Body of pancreas (tissue), 4 donors: ENCODE results near the gene GRIK3.

Source experiments
- POLR2A ChIP-seq, 3 donors: fragments of 450-650 bp; IDR thresholded peaks; one replicate each; pipeline ENCODE4 v1.6.1; 2016; ENCODE audit warnings: antibody characterized with exemption in 3 of 3, mild to moderate bottlenecking in 2 of 3
- TF ChIP-seq, protein P1 (sequence below), 7 experiments: fragments of 450-650 bp in 4 of 7; fragments of 200-600 bp in 3 of 7; sonication (generic) in 3 of 7; IDR thresholded peaks; one replicate each; pipeline ENCODE4 v1.5.1; 2016 to 2019; ENCODE audit warnings: antibody characterized with exemption in 7 of 7

- TF ChIP-seq, protein P1, sequence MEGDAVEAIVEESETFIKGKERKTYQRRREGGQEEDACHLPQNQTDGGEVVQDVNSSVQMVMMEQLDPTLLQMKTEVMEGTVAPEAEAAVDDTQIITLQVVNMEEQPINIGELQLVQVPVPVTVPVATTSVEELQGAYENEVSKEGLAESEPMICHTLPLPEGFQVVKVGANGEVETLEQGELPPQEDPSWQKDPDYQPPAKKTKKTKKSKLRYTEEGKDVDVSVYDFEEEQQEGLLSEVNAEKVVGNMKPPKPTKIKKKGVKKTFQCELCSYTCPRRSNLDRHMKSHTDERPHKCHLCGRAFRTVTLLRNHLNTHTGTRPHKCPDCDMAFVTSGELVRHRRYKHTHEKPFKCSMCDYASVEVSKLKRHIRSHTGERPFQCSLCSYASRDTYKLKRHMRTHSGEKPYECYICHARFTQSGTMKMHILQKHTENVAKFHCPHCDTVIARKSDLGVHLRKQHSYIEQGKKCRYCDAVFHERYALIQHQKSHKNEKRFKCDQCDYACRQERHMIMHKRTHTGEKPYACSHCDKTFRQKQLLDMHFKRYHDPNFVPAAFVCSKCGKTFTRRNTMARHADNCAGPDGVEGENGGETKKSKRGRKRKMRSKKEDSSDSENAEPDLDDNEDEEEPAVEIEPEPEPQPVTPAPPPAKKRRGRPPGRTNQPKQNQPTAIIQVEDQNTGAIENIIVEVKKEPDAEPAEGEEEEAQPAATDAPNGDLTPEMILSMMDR (IDR thresholded peaks at IDR 0.05): no peak
- TF ChIP-seq POLR2A (IDR thresholded peaks at IDR 0.05): no peak
Measured at GRCh38 chr1:36984675-36985074, 49.6 kb downstream of the GRIK3 start.
